Sigmoid colon (tissue), 7 donors: ENCODE measurements around the gene RGS18. TPM values are rescaled to one million over a fixed set of nuclear protein-coding genes. Genes with fewer than 3 reads are reported as not detected.

Experiments
- DNase-seq: peaks from one replicate; pipeline ENCODE4 v3.0.0-alpha.2; 2019
- H3K27ac ChIP-seq, 4 donors: fragments of 200-600 bp; sonication (generic); one replicate each; pipeline ENCODE4 v1.5.1; 2016 to 2019; ENCODE audit warnings: mild to moderate bottlenecking in 1 of 4
- H3K27me3 ChIP-seq, 3 donors: fragments of 200-600 bp; sonication (generic); one replicate each; pipeline ENCODE4 v1.5.1; 2019; ENCODE audit warnings: mild to moderate bottlenecking in 1 of 3
- H3K36me3 ChIP-seq, 4 donors: fragments of 200-600 bp; sonication (generic); one replicate each; pipeline ENCODE4 v1.5.1; 2016 to 2019
- H3K4me1 ChIP-seq, 4 donors: fragments of 200-600 bp; sonication (generic); one replicate each; pipeline ENCODE4 v1.5.1; 2017 to 2019
- H3K4me3 ChIP-seq, 4 donors: fragments of 200-600 bp; sonication (generic); one replicate each; pipeline ENCODE4 v1.5.1; 2017 to 2019; ENCODE audit warnings: mild to moderate bottlenecking in 2 of 4, moderate library complexity in 1 of 4
- H3K9me3 ChIP-seq, 4 donors: fragments of 200-600 bp in 3 of 4; sonication (generic) in 3 of 4; one replicate each; pipeline versions ENCODE4 v1.5.1 to v1.6.1; 2013 to 2019
- CTCF ChIP-seq, 4 experiments: fragments of 450-650 bp in 3 of 4; fragments of 200-600 bp in 1 of 4; IDR thresholded peaks; one replicate each; pipeline ENCODE4 v1.5.1; 2016 to 2019; ENCODE audit warnings: antibody characterized with exemption in 4 of 4, mild to moderate bottlenecking in 3 of 4, moderate library complexity in 2 of 4
- EP300 ChIP-seq, 4 donors: sonication (generic); formaldehyde crosslinking; IDR thresholded peaks; one replicate each; pipeline ENCODE4 v1.6.1; 2017; ENCODE audit warnings: antibody characterized with exemption in 4 of 4
- POLR2A ChIP-seq, 2 donors: fragments of 450-650 bp; IDR thresholded peaks; one replicate each; pipeline ENCODE4 v1.6.1; 2016; ENCODE audit warnings: antibody characterized with exemption in 2 of 2, mild to moderate bottlenecking in 2 of 2, moderate library complexity in 2 of 2
- POLR2AphosphoS5 ChIP-seq, 4 donors: sonication (generic); formaldehyde crosslinking; IDR thresholded peaks; one replicate each; pipeline ENCODE4 v1.6.1; 2017; ENCODE audit warnings: antibody characterized with exemption in 4 of 4
- WGBS, 2 donors: extraction: QIAGEN DNeasy Blood & Tissue Kit; methylation state at CpG; one replicate each; pipeline ENCODE4 v1.1.7; 2013; 5-methylcytosine and 5-hydroxymethylcytosine counted together
- intact Hi-C: fragments of 100-400 bp; cut with DNase I; formaldehyde crosslinking; loops from one replicate; pipeline ENCODE4 v1.15.1; 2023
- polyA plus RNA-seq, 3 donors: library from polyadenylated mRNA; stranded (reverse); fragments of 200-250 nt; gene quantifications; one replicate each; pipeline ENCODE4 v1.2.3, GENCODE V29; 2013
- total RNA-seq, 4 donors: library from RNA; depleted of rRNA; stranded (reverse); fragments of >200 nt; gene quantifications; one replicate each; pipeline ENCODE4 v1.1.0, GENCODE V29; 2016
- donor health status: healthy with polysubstance abuse.
- donor health status: Bipolar disorder and iron deficiency.
- donor health status: healthy.

The RGS18 gene
- total and polyA plus RNA-seq, 7 donors, result 1.8 to 5.1 (median 3.0) TPM

GRCh38 chr1:192131914-192132313 is 26.3 kb upstream of the RGS18 start:
- Histone ChIP-seq H3K27me3 (no peaks in the 10 kb centered on the region), H3K4me1 (no peaks in the 10 kb centered on the region), H3K36me3 (no peaks in the 10 kb centered on the region), H3K9me3 (no peaks in the 10 kb centered on the region), H3K27ac (no peak overlapping the region), H3K4me3 (no peak overlapping the region)
- no peak for DNase-seq
- 44 to 83% methylated on average over 4 of the region's 4 CpGs for WGBS, 2 donors
- intact Hi-C loops, result no loop called here
- TF ChIP-seq CTCF (IDR thresholded peaks at IDR 0.05), result no peak
- TF ChIP-seq POLR2A (IDR thresholded peaks at IDR 0.05), result no peak
- no peak for TF ChIP-seq POLR2AphosphoS5 (IDR thresholded peaks at IDR 0.05)
- no peak for TF ChIP-seq EP300 (IDR thresholded peaks at IDR 0.05)

- TF ChIP-seq POLR2A (IDR thresholded peaks at IDR 0.05), result no peak
- Histone ChIP-seq H3K27me3 (no peaks in the 10 kb centered on the region), H3K36me3 (no peaks in the 10 kb centered on the region), H3K27ac (no peak overlapping the region), H3K4me1 (no peaks in the 10 kb centered on the region), H3K9me3 (no peaks in the 10 kb centered on the region), H3K4me3 (no peak overlapping the region)
- DNase-seq, result no peak
- 94% methylated on average over 1 of the region's 1 CpG for WGBS, 2 donors
- intact Hi-C loops, result no loop called here
These were observed 24.8 kb upstream of the RGS18 start for GRCh38 chr1:192133350-192133926.

- no peaks in the 10 kb centered on the region for H3K27me3 ChIP-seq
- H3K4me3 ChIP-seq, result no peak overlapping the region
- WGBS, 2 donors, result 78 to 79% methylated on average over 1 of the region's 1 CpG
- TF ChIP-seq CTCF (IDR thresholded peaks at IDR 0.05) (no peak), POLR2AphosphoS5 (IDR thresholded peaks at IDR 0.05) (no peak), EP300 (IDR thresholded peaks at IDR 0.05) (no peak), POLR2A (IDR thresholded peaks at IDR 0.05) (no peak)
- no peaks in the 10 kb centered on the region for H3K36me3 ChIP-seq
- no peaks in the 10 kb centered on the region for H3K4me1 ChIP-seq
- intact Hi-C loops, result no loop called here
- no peak overlapping the region for H3K27ac ChIP-seq
- H3K9me3 ChIP-seq, result no peaks in the 10 kb centered on the region
- DNase-seq, result no peak
These were observed 17.9 kb upstream of the RGS18 start for GRCh38 chr1:192140382-192140781.

- no peak overlapping the region for H3K27ac ChIP-seq
- TF ChIP-seq POLR2AphosphoS5 (IDR thresholded peaks at IDR 0.05) (no peak), CTCF (IDR thresholded peaks at IDR 0.05) (no peak), POLR2A (IDR thresholded peaks at IDR 0.05) (no peak), EP300 (IDR thresholded peaks at IDR 0.05) (no peak)
- WGBS, 2 donors, result 64 to 79% methylated on average over 3 of the region's 3 CpGs
- no peaks in the 10 kb centered on the region for H3K27me3 ChIP-seq
- intact Hi-C loops, result no loop called here
- H3K36me3 ChIP-seq, result no peaks in the 10 kb centered on the region
- DNase-seq, result no peak
- no peaks in the 10 kb centered on the region for H3K9me3 ChIP-seq
- no peak overlapping the region for H3K4me3 ChIP-seq
- H3K4me1 ChIP-seq, result no peaks in the 10 kb centered on the region
These were observed 11.0 kb upstream of the RGS18 start for GRCh38 chr1:192147221-192147620.

- intact Hi-C loops, result no loop called here
- Histone ChIP-seq H3K27me3 (no peaks in the 10 kb centered on the region), H3K4me1 (no peaks in the 10 kb centered on the region), H3K36me3 (no peaks in the 10 kb centered on the region), H3K27ac (no peak overlapping the region), H3K9me3 (no peaks in the 10 kb centered on the region), H3K4me3 (no peak overlapping the region)
- TF ChIP-seq CTCF (IDR thresholded peaks at IDR 0.05) (no peak), POLR2AphosphoS5 (IDR thresholded peaks at IDR 0.05) (no peak), POLR2A (IDR thresholded peaks at IDR 0.05) (no peak), EP300 (IDR thresholded peaks at IDR 0.05) (no peak)
- WGBS, 2 donors, result 72 to 77% methylated on average over 1 of the region's 1 CpG
- DNase-seq, result no peak
These were observed 10.6 kb upstream of the RGS18 start for GRCh38 chr1:192147696-192148095.
